ENCODE measurements around the gene SLC4A2. TPM values are rescaled to one million over a fixed set of nuclear protein-coding genes. Genes with fewer than 3 reads are reported as not detected.

SLC4A2 gene
- total and polyA plus RNA-seq, 2 of the 8 experiments (the other 6 are each of a cell fraction or from before 2014, with no cell fraction given): 72.6 to 147 TPM

DNA sequence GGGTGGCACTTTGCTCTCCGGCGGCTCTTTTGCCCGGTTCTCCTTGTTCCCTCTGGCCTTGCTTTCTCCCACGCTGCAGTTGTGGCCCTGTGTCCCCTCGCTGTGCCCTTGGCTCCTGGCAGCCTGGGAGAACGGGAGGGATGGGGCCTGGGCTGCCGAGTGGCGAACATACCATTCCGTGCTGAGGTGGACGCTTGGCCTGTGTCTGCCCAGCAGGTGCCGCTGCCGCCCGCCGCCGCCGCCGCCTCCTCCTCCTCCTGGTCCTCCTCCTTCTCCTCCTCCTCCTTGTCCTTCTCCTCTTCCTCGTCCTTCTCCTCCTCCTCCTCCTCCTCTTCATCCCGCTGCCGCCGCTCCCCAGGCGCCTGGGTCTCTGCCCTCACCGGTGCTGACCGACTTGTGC lies 62.9 kb downstream of the SLC4A2 start:
- no peak overlapping the region for H2AK5ac ChIP-seq (ENCODE audit: low read depth, low read length)
- TF ChIP-seq BACH1 (IDR thresholded peaks at IDR 0.05; ENCODE audit: low read length) (no peak), RAD21 (IDR thresholded peaks at IDR 0.05 in 1 of 2, conservative IDR thresholded peaks at IDR 0.05 in 1 of 2; ENCODE audit: low read depth in 2 of 2, low read length in 2 of 2) (peak; percentile 9 to 29; a peak in 2 of 4 replicates)
- TF ChIP-seq, protein P1, sequence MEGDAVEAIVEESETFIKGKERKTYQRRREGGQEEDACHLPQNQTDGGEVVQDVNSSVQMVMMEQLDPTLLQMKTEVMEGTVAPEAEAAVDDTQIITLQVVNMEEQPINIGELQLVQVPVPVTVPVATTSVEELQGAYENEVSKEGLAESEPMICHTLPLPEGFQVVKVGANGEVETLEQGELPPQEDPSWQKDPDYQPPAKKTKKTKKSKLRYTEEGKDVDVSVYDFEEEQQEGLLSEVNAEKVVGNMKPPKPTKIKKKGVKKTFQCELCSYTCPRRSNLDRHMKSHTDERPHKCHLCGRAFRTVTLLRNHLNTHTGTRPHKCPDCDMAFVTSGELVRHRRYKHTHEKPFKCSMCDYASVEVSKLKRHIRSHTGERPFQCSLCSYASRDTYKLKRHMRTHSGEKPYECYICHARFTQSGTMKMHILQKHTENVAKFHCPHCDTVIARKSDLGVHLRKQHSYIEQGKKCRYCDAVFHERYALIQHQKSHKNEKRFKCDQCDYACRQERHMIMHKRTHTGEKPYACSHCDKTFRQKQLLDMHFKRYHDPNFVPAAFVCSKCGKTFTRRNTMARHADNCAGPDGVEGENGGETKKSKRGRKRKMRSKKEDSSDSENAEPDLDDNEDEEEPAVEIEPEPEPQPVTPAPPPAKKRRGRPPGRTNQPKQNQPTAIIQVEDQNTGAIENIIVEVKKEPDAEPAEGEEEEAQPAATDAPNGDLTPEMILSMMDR (IDR thresholded peaks at IDR 0.05; ENCODE audit: control extremely low read depth in 1 of 3, insufficient read depth in 1 of 3, low read depth in 1 of 3, low read length in 3 of 3): peak in 1 of 3 experiments; percentile 13; a peak in 1 of 4 replicates
- no peak for DNase-seq (ENCODE audit: low read depth in 1 of 2, low spot score in 2 of 2)
- no peak overlapping the region for H3K18ac ChIP-seq (ENCODE audit: extremely low read depth, low read length)
- no peak overlapping the region for H3K14ac ChIP-seq (ENCODE audit: insufficient read length)
- ChIA-PET POLR2A (ENCODE audit: partially characterized antibody) (no interaction called here), CTCF (ENCODE audit: partially characterized antibody) (interaction anchor here (0.5 to 11.7 kb wide), 9 partner anchors 21 to 221 kb away, joined by 3 to 197 read pairs (median 4); partner anchors contain the start of genes ABCF2 and GBX1)
- H3K4me2 ChIP-seq (ENCODE audit: insufficient read depth in 1 of 2, low read depth in 2 of 2, low read length in 2 of 2): no peak overlapping the region
- H3K79me2 ChIP-seq (ENCODE audit: control insufficient read depth in 1 of 2, insufficient read depth in 2 of 2, low read length in 2 of 2): no peaks in the 10 kb centered on the region; a peak in 1 of 4 replicates
- no peak overlapping the region for H4K91ac ChIP-seq (replicated peaks; ENCODE audit: insufficient read length, low read length)
- no peak overlapping the region for H3K23ac ChIP-seq (ENCODE audit: insufficient read length)
- FAIRE-seq: no peak
- H2BK120ac ChIP-seq (replicated peaks; ENCODE audit: low read depth, low read length): no peak overlapping the region
- H3K23me2 ChIP-seq (ENCODE audit: low read depth, low read length): peaks cover 5% of the 10 kb centered on the region; the same call in 1 of the 2 replicates
- H3K4me1 ChIP-seq (replicated peaks in 1 of 4; ENCODE audit: control insufficient read depth in 3 of 4, insufficient read depth in 4 of 4, low read length in 3 of 4): peaks cover 0 to 21% (median 7%) of the 10 kb centered on the region in 4 experiments; a peak in 6 of 7 replicates
- H2BK12ac ChIP-seq (ENCODE audit: low read depth, low read length): no peak overlapping the region
- H3K4me3 ChIP-seq (ENCODE audit: extremely low read depth in 1 of 4, insufficient read depth in 2 of 4, low read depth in 3 of 4, low read length in 4 of 4): no peak overlapping the region
- H3K9ac ChIP-seq (replicated peaks in 1 of 4; ENCODE audit: extremely low read depth in 1 of 4, low read depth in 3 of 4, low read length in 3 of 4): no peak overlapping the region
- no peak overlapping the region for H2BK20ac ChIP-seq (ENCODE audit: low read length)
- H2BK15ac ChIP-seq (ENCODE audit: low read length): no peak overlapping the region
- H3K36me3 ChIP-seq (ENCODE audit: control insufficient read depth in 2 of 4, insufficient read depth in 4 of 4, low read length in 3 of 4): peaks cover 0 to 30% (median 4%) of the 10 kb centered on the region in 4 experiments; a peak in 3 of 8 replicates
- H4K5ac ChIP-seq (ENCODE audit: insufficient read length, low read depth, low read length): no peak overlapping the region
- no peak overlapping the region for H2BK5ac ChIP-seq (ENCODE audit: low read depth, low read length)
- no peak overlapping the region for H3K4ac ChIP-seq (replicated peaks; ENCODE audit: insufficient read length, low read depth, low read length)
- no peak overlapping the region for H2AFZ ChIP-seq (ENCODE audit: low read length)
- 81% methylated on average over 19 of the region's 24 CpGs; no CpG with 5 or more reads in 1 of the 2 experiments for WGBS, 2 experiments (ENCODE audit: extremely low coverage in 1 of 2, insufficient coverage in 1 of 2, insufficient read length in 1 of 2, insufficient replicate concordance in 2 of 2, low coverage in 1 of 2, low lambda C conversion rate in 2 of 2, missing lambda C conversion rate in 1 of 2)
- H3K9me3 ChIP-seq (ENCODE audit: insufficient read depth in 2 of 2, low read depth in 1 of 2, low read length in 1 of 2): no peaks in the 10 kb centered on the region
- H4K8ac ChIP-seq (ENCODE audit: extremely low read depth, insufficient read depth, low read length): no peak overlapping the region
- H3K79me1 ChIP-seq (ENCODE audit: low read depth, low read length): no peaks in the 10 kb centered on the region
- peaks cover 0 to 13% (median 3%) of the 10 kb centered on the region in 4 experiments; a peak in 5 of 7 replicates for H3K27me3 ChIP-seq (replicated peaks in 1 of 4; ENCODE audit: control insufficient read depth in 3 of 4, extremely low read depth in 1 of 4, insufficient read depth in 3 of 4, low read length in 3 of 4)
- peaks cover 14 to 41% of the 10 kb centered on the region in 2 experiments for H4K20me1 ChIP-seq (replicated peaks in 1 of 2; ENCODE audit: control insufficient read depth in 1 of 2, insufficient read depth in 2 of 2, low read length in 2 of 2)
- H3K56ac ChIP-seq (replicated peaks; ENCODE audit: insufficient read length, low read depth, low read length): no peak overlapping the region
- H3K27ac ChIP-seq (ENCODE audit: low read depth, low read length): no peak overlapping the region

Data from H1 (cell line).